ENCODE measurements around the gene MAN1B1.

Gene MAN1B1

DNA sequence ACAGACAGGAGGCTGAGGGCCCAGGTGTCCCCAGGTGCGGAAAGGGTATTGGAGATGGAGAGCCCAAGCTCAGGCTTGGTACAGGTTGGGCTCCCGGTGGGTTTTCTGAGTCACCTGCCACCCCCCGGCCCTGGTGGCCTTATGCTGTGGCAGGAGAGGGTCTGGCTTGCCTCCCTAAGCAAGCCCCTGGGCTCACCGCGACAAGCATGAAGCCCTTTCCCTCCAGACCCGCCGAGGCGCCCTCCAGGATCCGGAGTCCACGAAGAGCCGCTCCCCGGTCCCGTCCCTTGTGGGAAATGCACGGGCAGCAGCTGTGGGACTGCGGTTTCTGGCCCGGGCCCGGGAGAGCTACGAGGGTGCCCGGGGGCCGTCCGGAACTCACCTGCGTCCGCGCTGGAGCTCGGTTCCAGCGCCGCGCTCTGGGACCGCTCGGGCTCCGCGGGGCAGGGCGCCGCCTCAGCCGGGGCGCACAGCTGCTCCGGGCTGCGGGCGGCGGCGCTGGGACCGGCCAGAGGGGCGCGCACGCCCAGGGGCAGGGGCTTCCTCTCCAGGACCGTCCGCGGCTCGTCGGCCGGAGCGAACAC lies 17.2 kb upstream of the MAN1B1 start:
- no peak for DNase-seq (ENCODE audit: low read depth)

DNA sequence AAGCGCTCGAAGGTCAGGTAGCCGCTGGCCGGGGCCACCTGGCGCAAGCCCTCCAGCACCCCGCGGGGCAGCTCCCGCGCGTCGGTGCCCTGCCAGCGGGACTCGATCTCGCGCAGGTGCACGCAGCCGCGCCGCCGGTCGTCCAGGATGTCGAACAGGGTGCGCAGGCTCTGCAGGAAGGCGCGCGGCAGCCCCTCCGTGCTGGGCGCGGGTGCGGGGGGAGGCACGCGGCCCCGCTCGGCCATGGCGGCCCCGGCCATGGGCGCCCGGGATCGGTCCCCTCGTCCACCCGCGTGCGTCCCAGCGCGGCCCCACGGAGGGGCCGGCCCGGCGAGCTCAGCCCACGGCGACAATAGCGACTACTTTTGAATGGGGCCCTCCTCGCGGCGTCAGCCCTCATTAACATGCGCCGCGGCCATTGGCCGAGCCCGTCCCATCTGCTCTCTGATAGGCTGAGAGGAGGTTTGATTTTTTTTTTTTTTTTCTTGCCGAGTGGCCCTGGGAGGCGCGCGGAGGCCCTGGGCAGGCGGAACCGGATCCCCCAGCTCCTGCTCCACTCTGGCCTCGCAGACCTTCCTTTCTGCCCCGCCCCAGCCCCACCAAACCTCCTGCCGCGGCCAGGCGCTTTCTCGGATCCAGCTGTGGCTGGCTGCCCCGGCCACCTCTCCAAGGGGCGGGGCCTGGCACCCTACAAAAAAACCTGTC lies 16.4 kb upstream of the MAN1B1 start, which contains the start of gene SAPCD2:
Gene SAPCD2 (minus strand): TSS at position 357 of the 705 bp plus-strand sequence. CDS start 97 bp downstream, at position 260.
- peak; percentile 76 for DNase-seq (ENCODE audit: low read depth)

DNA sequence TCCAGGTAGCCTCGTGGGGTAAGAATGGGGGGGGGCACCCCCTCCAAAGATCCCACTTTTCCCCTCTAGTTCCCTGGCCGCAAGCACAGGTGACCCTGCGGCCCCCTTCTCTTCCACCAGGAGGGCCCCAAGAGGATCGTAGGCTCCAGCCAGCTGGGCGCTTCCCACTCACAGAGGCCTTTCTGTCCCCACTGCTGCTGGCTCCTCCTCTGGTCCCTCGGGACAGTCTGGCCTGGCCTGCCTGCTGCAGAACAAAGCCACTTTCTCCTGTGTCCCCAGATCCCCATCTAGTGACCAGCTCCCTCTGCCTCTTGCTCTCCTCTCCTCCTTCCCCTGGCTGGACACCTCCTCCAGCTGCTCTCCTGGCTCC lies 15.9 kb upstream of the MAN1B1 start:
- no peak for DNase-seq (ENCODE audit: low read depth)

DNA sequence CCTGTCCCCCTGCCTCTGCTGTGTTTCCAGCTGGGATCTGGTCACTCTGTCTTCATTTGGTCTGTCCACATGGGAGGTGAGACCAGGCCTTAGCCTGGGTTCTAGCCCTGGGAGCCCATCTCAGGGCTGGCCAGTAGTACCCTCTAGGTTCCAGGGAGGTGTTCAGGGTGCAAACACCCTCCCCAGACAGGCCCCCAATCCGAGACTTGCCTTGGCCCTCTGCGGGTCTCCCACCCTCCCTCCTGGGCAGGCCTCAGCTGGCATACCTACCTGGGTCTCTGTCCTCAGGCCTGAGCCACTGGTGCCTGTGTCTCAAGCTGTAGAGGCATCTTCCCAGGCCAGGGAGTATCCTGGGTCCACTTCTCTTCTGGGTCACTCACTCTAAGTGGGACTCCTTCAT lies 15.5 kb upstream of the MAN1B1 start:
- no peak for DNase-seq (ENCODE audit: low read depth)

DNA sequence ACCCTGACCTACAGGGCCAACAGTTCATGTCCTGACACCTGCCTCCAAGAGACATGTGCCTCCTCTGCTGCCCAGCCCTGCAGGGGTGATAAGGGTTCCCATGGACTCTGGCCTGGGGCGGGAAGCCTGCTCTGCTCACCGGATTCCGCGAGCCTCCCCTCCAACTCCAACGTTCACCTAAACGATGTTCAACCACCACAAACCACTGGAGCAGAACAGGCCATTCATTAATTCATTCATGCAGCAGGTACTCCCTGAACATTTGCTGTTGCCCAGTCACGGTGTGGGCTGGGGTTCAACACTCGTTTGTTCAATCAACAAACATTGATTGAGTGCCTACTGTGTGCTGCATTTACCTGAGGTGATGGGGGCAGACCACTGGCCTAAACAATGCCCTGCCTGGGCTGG lies 12.8 kb upstream of the MAN1B1 start:
- DNase-seq (ENCODE audit: low read depth), result no peak

DNA sequence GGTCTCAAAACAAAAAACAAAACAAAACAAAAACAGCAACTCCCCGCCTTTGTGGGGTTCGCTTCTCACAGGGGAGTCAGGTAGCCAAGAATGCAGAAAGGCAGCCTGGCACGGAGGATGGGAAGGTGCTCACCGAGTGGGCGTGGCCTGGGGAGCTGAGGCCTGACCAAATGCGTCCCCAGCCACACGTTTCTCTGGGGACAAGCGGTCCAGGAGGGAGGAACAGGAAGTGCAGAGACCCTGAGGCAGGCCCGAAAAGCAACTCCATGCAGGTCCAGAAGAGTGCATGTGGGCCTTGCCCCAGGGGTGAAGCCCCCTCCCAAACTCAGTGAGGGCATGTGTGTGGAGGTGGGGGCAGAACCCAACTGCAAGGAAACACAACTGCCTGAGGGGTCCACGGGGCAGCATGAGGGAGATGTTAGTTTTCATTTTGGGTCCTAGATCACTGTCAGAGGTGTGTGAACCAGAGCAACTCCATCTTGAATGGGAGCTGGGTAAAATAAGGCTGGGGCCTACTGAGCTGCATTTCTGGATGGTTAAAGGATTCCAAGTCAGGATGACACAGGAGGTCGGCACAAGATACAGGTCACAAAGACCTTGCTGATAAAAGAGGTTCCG lies 12.0 kb upstream of the MAN1B1 start:
- no peak for DNase-seq (ENCODE audit: low read depth)

DNA sequence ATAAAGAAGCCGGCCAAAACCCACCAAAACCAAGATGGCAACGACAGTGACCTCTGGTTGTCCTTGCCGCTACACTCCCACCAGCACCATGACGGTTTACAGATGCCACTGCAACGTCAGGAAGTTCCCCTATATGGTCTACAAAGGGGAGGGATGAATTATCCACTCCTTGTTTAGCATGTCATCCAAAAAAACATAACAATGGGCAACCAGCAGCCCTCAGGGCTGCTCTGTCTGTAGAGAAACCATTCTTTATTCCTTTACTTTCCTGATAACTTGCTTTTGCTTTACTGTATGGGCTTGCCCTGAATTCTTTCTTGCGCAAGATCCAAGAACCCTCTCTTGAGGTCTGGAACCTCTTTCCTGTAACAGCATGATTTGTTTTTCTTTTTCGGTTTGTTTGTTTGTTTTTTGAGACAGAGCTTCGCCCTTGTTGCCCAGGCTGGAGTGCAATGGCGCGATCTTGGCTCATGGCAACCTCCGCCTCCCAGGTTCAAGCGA lies 11.5 kb upstream of the MAN1B1 start:
- no peak for DNase-seq (ENCODE audit: low read depth)

DNA sequence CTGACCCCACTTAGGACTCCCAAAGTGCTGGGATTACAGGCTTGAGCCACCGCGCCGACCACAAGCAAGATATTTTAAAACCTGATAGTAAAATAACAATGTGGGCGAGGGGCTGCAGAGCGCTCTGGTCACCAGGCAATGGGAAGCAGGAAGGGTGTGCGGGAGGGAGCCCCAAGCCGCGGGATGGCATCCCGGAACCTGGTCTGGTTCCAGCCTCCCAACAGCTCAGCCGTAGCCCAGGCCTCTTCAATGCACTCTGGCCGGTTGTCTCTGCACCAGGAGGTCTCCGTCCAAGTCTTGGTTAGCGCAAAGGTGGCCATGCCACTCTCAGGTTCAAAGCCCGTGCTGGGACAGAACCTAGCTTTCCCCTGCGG lies 10.2 kb upstream of the MAN1B1 start:
- no peak for DNase-seq (ENCODE audit: low read depth)

DNA sequence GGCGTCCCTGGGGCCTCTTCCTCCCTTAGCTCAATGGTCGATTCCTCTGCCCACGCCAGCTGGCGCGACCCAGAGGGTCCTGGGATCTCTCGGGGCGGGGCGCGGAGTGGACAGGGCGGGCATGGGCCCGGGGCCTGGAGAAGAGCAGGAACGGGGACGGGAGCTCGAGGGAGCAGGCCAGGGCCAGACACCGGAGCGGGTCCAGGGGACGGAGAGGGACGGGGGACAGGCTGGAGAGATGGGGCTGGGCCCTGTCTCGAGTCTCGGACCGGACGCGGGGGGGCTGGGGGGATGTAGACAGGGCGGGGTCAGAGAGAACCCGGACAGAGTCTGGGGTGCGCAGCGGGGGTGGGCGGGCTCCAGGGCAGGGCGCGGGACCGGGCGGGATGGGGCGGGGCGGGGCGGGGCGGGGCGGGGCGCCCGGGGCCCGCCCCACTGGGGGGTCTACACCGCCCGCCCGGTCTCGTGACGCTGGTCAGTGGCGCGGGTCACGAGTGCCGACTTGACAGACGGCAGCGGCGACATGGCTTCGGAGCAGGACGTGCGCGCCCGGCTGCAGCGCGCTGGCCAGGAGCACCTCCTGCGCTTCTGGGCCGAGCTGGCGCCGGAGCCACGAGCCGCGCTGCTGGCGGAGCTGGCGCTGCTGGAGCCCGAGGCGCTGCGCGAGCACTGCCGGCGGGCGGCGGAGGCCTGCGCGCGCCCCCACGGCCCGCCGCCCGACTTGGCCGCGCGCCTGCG lies 9.6 kb upstream of the MAN1B1 start, which contains the start of gene UAP1L1:
Gene UAP1L1 (plus strand): TSS at position 508 of the 738 bp plus-strand sequence. CDS start 16 bp downstream, at position 524.
- no peak for DNase-seq (ENCODE audit: low read depth)

DNA sequence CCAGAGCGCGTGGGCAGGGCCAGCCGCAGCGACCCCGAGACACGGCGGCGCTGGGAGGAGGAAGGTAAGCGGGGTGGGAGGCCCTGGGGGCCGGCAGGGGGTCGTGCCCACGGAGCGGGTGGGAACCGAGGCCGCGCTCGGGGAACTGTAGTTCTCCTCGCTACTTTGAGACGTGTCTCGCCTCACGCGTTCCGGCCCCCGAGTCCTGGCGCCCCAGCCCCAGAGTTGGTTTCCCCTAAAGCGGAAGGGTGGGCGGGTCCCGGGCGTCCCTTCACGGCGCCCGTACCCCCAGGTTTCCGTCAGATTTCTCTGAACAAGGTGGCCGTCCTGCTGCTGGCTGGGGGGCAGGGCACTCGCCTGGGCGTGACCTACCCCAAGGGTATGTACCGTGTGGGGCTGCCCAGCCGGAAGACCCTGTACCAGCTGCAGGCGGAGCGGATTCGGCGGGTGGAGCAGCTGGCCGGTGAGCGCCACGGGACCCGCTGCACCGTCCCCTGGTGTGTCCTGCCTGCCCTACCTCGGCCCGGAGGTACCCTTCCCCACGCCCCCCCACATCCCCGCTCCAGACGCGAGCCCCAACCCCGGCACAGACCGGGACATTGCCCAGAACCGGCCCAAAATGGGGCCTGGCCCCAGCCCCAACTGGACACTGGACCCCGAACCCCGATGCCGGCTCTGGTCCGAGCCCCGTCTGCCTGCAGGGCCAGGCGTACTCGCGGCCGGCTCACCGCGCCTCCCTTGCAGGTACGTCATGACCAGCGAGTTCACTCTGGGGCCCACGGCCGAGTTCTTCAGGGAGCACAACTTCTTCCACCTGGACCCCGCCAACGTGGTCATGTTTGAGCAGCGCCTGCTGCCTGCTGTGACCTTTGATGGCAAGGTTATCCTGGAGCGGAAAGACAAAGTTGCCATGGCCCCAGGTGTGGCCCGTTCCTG lies 8.8 kb upstream of the MAN1B1 start:
- no peak for DNase-seq (ENCODE audit: low read depth)

DNA sequence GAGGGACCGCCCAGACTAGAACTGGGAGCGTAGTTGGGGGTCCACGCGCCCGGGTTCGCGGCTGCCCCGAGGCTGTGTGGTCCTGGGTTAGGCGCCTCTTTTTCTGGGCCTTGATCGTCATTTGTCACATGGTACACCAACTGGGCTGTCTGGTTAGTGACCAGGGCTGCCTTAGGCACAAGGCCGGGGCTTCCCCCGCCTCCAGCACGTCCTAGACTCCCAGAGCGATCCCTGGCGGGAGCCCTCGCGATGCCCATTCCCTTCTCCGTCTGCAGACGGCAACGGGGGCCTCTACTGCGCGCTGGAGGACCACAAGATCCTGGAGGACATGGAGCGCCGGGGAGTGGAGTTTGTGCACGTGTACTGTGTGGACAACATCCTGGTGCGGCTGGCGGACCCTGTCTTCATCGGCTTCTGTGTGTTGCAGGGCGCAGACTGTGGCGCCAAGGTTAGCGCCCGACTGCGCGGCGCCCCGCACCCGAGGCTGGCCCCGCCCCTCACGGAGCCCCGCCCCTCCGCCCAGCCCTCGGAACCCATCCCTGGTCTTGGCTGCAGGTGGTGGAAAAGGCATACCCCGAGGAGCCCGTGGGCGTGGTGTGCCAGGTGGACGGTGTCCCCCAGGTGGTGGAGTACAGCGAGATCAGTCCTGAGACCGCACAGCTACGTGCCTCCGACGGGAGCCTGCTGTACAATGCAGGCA lies 7.9 kb upstream of the MAN1B1 start:
- DNase-seq (ENCODE audit: low read depth), result no peak

DNA sequence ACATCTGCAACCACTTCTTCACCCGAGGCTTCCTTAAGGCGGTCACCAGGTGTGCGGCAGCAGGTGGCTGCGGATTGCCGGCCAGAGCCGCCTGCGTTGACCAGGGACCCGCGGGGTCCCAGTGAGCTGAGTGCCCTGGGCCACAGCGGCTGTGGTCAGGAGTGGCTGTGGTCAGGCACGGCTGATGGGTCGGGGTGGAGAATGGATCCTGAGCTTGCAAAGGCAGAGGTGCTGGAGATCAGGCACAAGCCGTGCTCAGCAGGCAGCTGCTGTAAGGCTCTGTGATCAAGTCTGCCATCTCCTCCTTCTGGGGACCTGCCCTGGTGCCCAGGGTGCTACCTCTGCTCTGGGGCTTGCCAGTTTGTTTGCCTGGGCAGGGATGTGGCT lies 7.4 kb upstream of the MAN1B1 start:
- no peak for DNase-seq (ENCODE audit: low read depth)

DNA sequence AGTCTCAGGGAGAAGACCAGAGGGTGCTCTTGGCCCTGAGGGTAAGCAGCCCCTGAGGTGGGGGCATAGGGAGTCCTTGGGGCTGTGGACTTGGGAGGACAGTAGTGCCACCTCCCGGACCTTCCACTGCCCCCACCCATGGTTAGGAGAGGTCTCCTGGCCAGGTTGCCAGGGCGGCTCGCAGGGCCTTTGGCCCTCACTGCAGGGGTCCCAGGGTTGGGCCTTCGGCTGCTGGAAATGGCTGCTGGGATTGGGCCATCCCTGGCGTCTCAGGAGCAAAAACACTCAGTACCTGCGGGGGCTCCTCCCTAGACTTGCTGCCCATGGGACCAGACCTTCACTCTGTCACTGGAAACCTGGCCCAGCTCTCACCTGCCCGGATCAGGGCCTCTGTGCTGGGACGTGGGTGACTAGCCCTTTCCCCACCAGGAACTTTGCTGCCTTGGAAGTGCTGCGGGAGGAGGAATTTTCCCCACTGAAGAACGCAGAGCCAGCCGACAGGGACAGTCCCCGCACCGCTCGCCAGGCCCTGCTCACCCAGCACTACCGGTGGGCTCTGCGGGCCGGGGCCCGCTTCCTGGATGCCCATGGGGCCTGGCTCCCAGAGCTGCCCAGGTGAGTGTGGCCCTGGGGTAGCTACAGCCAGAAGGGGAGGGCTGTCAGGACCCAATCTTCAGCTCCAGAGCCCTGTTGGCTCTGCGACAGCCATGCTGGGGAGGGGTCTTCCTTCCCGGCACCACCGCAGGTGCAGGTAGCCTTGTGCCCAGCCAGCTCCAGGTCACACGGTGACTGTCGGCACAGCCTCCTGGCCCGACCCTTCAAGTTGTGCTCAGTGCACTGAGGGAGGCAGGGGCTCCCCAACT lies 6.3 kb upstream of the MAN1B1 start:
- no peak for DNase-seq (ENCODE audit: low read depth)

DNA sequence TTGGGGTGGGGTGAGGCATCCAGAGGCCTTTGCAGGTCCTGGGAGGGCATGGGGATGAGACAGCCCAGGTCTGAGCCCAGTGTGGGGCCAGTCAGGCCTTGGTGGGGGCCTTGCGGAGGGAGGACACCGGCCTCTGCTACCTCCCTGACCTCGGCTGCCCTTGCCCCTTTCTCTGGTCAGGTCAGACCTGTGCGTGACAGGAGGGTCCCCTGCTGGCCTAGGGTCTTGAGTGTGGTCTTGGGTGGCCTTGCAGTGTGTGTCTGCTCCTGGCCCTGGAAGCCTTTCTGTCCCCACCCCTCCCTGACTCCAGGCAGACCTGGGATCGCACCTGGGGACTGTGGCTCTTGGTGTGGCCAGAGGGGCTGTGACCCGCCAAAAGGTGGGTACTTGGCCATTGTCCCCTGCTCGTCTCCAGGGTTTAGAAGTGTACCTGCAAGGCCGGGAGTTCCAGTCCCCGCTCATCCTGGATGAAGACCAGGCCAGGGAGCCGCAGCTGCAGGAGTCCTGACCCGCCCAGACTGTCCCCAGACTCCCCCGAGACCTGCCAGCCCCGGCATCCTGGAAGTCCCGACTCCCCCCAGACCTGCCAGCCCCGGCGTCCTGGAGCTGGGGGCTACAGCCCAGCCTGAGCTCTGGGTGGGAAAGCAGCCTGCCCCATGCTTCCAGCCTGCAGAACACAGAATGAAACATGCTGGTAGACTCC lies 4.4 kb upstream of the MAN1B1 start:
- DNase-seq (ENCODE audit: low read depth), result no peak

DNA sequence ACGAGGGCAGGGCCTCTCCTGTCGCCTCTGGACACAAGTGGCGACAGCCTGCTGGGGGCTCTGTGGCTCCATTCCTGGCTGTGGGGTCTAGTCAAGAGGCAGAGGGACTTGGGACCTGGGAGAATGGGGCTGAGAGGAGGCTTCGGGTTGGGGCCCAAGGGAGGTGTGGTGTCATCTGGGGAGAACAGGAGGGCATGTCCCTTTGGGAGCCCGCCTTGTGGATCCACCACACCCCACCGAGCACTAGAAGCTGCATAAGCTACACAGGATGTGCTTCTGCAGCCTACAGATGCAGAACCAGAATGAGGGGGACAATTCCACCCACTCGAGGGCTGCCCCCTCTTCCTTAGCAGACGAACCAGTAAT lies 3.9 kb upstream of the MAN1B1 start:
- DNase-seq (ENCODE audit: low read depth), result no peak

DNA sequence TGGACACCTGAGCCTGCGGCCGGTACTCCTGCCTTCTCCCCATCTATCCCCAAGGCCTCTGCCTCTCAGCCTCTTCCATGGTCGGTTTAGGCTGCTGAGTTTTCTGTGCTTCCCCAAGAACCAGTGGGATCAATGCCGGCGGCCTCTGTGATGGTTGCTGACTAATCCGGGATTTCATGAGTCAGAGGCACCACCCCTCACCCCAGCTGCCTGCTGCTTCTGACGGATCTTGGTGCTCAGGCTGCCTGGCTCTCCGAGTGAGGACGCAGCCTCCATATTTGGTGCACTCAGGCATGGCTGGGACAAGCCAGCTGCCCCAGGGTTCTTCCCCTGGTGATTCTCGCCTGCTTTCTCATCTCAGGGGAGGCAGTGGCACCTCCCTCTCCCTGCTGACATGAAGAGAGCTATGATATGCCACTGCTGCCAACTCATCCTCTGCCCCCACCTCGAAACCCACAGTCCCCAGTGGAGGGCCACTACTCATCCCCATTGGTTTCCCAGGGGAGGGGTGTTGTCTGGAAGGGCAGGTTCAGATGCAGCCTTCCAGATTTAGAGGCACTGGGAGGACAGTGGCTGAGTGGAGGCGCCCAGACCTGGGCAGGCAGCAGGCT lies 3.3 kb upstream of the MAN1B1 start:
- no peak for DNase-seq (ENCODE audit: low read depth)

DNA sequence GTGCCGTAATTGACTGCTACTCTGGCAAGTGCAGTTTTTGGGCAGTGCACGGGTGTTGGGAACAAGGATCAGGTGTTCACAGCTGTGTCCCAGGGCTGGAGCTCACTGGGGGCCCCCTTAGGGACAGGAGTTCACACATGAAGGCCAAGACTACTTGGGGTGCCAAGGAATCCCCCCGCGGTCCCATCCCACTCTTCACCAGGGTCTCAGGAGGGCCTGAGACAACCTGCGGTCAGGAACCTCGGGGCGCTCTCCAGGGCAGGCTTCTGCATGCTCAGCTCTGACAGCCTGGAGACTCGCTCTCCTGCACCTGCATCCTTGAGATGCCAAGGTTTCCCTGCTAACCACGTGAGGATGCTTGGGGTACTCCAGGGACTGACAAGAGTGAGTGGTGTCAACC lies 2.3 kb upstream of the MAN1B1 start:
- no peak for DNase-seq (ENCODE audit: low read depth)

DNA sequence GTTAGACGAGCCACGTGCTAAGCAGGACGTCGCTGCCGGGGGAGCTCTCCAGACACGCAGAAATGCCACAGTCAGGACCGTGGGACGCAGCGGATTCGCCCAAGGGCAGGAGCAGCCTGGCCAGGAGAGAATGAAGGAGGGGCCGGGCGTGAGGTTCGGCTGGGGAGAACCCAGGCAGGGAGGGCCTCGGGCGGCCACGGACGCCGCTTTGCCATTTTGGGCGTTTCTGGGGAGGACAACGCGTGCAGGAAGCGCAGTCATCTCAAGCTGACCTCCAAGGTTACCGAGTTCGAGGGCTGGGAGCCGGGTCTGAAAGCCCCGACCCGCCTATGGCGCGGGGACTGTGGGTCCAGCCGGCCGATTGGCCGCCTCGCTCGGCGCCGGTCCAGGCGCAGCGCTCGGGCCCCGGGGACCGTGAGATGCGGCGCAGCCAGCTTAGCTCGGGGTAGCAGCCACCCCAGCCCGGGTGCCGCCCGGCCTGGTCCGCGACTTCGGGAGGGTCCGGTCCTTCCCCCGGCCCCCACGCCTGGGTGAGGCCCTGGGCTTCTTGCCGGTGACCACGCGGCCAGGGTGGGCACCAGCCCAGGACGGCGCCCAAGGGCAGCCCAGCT lies 760 bp upstream of the MAN1B1 start:
- DNase-seq (ENCODE audit: low read depth), result no peak

All from activated T-cell treated with anti-CD3 and anti-CD28 coated beads for 24 hours (primary cell).